ENCODE measurements around the gene CHST11. TPM values are rescaled to one million over a fixed set of nuclear protein-coding genes. Genes with fewer than 3 reads are reported as not detected.

The CHST11 gene
- total RNA-seq, 1 experiment from 2014 or later, result 1.1 TPM

DNA sequence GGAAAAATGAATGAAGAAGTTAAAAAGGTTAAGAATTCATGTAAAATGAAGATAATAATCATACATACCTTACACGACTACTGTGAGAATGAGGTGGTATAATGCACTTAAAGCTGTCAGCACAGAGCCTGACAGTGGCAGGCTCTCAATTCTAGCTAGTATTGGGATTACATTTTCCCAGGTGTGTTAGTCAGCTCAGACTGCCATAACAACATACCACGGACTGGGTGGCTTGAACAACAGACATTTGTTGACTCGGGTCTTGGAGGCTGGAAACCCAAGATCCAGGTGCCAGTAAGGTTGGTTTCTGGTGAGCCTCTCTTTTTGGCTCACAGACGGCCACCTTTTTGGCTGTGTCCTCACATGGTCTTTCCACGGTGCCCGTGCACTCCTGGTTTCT, 167.8 kb downstream of the CHST11 start:
- ChIA-PET CTCF (no interaction called here), POLR2A (ENCODE audit: low non-redundant PET) (no interaction called here)
- BruUV-seq (replicated peaks), result no TSS peak
- TF ChIP-seq EZH2 (IDR thresholded peaks at IDR 0.05; ENCODE audit: borderline replicate concordance, low read depth, low read length, poor library complexity, severe bottlenecking), result no peak
- TF ChIP-seq, protein P1, sequence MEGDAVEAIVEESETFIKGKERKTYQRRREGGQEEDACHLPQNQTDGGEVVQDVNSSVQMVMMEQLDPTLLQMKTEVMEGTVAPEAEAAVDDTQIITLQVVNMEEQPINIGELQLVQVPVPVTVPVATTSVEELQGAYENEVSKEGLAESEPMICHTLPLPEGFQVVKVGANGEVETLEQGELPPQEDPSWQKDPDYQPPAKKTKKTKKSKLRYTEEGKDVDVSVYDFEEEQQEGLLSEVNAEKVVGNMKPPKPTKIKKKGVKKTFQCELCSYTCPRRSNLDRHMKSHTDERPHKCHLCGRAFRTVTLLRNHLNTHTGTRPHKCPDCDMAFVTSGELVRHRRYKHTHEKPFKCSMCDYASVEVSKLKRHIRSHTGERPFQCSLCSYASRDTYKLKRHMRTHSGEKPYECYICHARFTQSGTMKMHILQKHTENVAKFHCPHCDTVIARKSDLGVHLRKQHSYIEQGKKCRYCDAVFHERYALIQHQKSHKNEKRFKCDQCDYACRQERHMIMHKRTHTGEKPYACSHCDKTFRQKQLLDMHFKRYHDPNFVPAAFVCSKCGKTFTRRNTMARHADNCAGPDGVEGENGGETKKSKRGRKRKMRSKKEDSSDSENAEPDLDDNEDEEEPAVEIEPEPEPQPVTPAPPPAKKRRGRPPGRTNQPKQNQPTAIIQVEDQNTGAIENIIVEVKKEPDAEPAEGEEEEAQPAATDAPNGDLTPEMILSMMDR (conservative IDR thresholded peaks at IDR 0.05; ENCODE audit: low read depth, low read length), result no peak
- H3K4me3 ChIP-seq (ENCODE audit: low read depth, low read length, poor library complexity, severe bottlenecking), result no peak overlapping the region
- H3K9me3 ChIP-seq (ENCODE audit: low read depth, low read length, poor library complexity, severe bottlenecking), result no peaks in the 10 kb centered on the region
- no peak for DNase-seq (ENCODE audit: low spot score)
- peaks cover 5% of the 10 kb centered on the region for H3K4me1 ChIP-seq (ENCODE audit: insufficient read depth, low read length, poor library complexity, severe bottlenecking)
- no peak overlapping the region for H3K27ac ChIP-seq (ENCODE audit: low read depth, low read length, poor library complexity, severe bottlenecking)
- intact Hi-C loops (cut with micrococcal nuclease; ENCODE audit: unreplicated experiment), result no loop called here
- no peaks in the 10 kb centered on the region for H3K27me3 ChIP-seq (replicated peaks; ENCODE audit: insufficient read depth, low read depth, low read length, poor library complexity)
- H3K36me3 ChIP-seq (ENCODE audit: insufficient read depth, low read length, poor library complexity, severe bottlenecking), result no peaks in the 10 kb centered on the region

DNA sequence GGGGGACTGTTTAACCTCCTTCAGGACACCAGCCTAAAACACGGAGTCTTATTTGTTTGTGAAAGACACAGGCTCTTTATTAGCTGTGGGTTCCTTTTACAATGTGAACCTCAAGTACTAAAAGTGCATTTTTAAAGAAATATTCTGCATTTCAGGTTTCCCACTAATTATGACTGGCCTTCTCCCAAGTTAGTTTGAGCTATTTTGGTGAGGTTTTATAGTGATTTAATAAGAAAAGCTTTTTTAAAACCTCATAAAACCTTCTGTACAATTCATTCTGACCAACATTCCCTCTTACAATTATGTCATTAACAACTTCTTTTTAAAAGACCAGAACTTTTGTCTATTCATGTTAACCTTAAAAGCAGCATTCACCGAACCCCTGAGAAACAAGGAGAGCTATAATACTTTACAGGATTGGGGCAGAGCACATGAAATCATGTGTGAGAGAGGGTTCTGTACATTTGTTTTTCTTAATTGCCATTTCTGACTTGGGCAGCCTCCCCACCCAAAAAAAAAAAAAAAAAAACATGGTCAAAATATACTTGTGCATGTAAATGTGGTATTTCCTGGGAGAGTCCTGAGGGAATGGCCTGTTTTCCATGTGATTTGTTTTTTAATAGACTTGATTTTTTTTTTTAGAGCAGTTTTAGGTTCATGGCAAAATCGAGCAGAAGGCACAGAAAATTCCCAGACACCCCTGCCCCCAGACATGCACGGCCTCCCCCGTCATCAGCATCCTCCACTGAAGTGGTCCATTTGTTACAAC, 169.5 kb downstream of the CHST11 start:
- POLR2A ChIA-PET (ENCODE audit: low non-redundant PET), result no interaction called here
- TF ChIP-seq EZH2 (IDR thresholded peaks at IDR 0.05; ENCODE audit: borderline replicate concordance, low read depth, low read length, poor library complexity, severe bottlenecking), result no peak
- TF ChIP-seq, protein P1 (conservative IDR thresholded peaks at IDR 0.05; ENCODE audit: low read depth, low read length), result no peak

DNA sequence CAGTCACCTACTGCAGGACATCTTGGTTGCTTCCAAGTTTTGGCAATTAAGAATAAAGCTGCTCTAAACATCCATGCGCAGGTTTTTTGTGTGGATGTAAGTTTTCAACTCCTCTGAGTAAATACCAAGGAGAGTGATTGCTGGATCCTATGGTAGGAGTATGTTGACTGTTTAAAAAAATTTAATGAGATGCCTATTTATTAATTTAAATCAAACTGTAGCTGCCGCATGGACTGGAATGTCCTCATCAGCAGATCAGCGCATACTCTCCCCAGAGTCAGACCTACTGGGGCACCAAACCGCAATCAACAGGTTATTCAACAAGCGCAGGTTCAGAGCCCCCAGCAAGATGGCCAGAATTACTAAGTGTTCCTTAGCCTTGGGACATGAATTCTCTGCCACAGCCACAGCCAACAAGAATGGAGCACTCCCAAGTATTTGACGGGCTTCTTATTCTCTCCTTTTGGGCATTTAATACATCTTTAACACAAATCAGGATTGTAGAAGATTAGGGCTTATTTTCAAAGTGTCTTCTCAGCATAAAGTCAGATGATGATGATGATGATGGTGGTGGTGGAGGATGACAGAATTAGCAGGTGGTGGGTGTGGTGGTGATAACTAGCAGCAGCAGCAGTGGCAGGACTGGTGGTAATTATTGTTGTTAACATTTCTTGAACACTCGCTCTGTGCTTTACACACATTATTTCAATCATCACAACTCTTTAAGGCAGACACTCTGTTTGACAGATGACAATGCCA, 170.7 kb downstream of the CHST11 start:
- intact Hi-C loops (cut with micrococcal nuclease; ENCODE audit: unreplicated experiment), result no loop called here
- Histone ChIP-seq H3K27me3 (replicated peaks; ENCODE audit: insufficient read depth, low read depth, low read length, poor library complexity) (no peaks in the 10 kb centered on the region), H3K4me3 (ENCODE audit: low read depth, low read length, poor library complexity, severe bottlenecking) (no peak overlapping the region), H3K4me1 (ENCODE audit: insufficient read depth, low read length, poor library complexity, severe bottlenecking) (peaks cover 5% of the 10 kb centered on the region), H3K9me3 (ENCODE audit: low read depth, low read length, poor library complexity, severe bottlenecking) (no peaks in the 10 kb centered on the region), H3K36me3 (ENCODE audit: insufficient read depth, low read length, poor library complexity, severe bottlenecking) (no peaks in the 10 kb centered on the region), H3K27ac (ENCODE audit: low read depth, low read length, poor library complexity, severe bottlenecking) (no peak overlapping the region)
- CTCF ChIA-PET, result no interaction called here
- POLR2A ChIA-PET (ENCODE audit: low non-redundant PET), result no interaction called here
- no peak for DNase-seq (ENCODE audit: low spot score)
- no TSS peak for BruUV-seq (replicated peaks)
- no peak for TF ChIP-seq EZH2 (IDR thresholded peaks at IDR 0.05; ENCODE audit: borderline replicate concordance, low read depth, low read length, poor library complexity, severe bottlenecking)
- TF ChIP-seq, protein P1 (conservative IDR thresholded peaks at IDR 0.05; ENCODE audit: low read depth, low read length), result no peak

More for the DNA sequence above, 169.5 kb downstream of the CHST11 start:
- no peaks in the 10 kb centered on the region for H3K36me3 ChIP-seq (ENCODE audit: insufficient read depth, low read length, poor library complexity, severe bottlenecking)
- H3K9me3 ChIP-seq (ENCODE audit: low read depth, low read length, poor library complexity, severe bottlenecking), result no peaks in the 10 kb centered on the region
- CTCF ChIA-PET, result no interaction called here
- no peak overlapping the region for H3K27ac ChIP-seq (ENCODE audit: low read depth, low read length, poor library complexity, severe bottlenecking)
- no peaks in the 10 kb centered on the region for H3K27me3 ChIP-seq (replicated peaks; ENCODE audit: insufficient read depth, low read depth, low read length, poor library complexity)
- peaks cover 5% of the 10 kb centered on the region for H3K4me1 ChIP-seq (ENCODE audit: insufficient read depth, low read length, poor library complexity, severe bottlenecking)
- DNase-seq (ENCODE audit: low spot score), result no peak
- BruUV-seq (replicated peaks), result no TSS peak
- intact Hi-C loops (cut with micrococcal nuclease; ENCODE audit: unreplicated experiment), result no loop called here
- H3K4me3 ChIP-seq (ENCODE audit: low read depth, low read length, poor library complexity, severe bottlenecking), result no peak overlapping the region

Data from A673 (cell line).